ENCODE measurements around the gene SULT2B1.

DNA sequence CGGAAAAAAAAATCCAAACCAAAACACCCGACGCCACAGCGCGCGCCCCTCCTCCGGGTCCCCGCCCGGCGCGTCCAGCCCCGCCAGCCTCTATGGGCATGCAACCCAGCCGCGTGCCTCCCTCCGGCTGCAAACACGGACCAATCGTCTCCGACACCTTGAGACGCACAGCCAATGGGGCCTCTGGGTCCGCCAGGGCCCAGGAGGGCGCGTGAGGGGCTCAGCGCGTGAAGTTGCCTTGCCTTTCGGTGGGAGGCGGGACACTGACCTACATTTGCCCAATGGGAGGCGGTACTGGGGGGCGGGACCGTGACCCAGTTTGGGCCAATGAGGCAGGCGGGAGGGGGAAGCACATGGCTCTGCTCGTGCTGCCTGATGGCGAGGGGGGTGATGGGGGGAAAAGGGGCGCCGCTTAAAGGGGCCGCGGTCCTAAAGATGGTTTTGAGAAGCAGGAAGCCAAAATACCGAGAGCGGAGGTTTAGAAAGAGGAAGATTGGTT lies 85.5 kb downstream of the SULT2B1 start:
- TF ChIP-seq RAD21 (IDR thresholded peaks at IDR 0.05; ENCODE audit: low read depth) (no peak), EP300 (IDR thresholded peaks at IDR 0.05; ENCODE audit: borderline replicate concordance) (no peak), TAF1 (IDR thresholded peaks at IDR 0.05; ENCODE audit: low read depth) (0 out of 2 replicates have a peak, but pooled peaks have one; percentile 16), FOXM1 (IDR thresholded peaks at IDR 0.05; ENCODE audit: borderline replicate concordance, low read depth) (peak; percentile 83), CEBPB (IDR thresholded peaks at IDR 0.05) (no peak), NFIC (IDR thresholded peaks at IDR 0.05) (0 out of 2 replicates have a peak, but pooled peaks have one; percentile 22), TEAD4 (IDR thresholded peaks at IDR 0.05) (no peak), EGR1 (IDR thresholded peaks at IDR 0.05) (no peak)
- TF ChIP-seq, protein P1, sequence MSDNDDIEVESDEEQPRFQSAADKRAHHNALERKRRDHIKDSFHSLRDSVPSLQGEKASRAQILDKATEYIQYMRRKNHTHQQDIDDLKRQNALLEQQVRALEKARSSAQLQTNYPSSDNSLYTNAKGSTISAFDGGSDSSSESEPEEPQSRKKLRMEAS (IDR thresholded peaks at IDR 0.05) = peak; percentile 100
- TF ChIP-seq, protein P2, sequence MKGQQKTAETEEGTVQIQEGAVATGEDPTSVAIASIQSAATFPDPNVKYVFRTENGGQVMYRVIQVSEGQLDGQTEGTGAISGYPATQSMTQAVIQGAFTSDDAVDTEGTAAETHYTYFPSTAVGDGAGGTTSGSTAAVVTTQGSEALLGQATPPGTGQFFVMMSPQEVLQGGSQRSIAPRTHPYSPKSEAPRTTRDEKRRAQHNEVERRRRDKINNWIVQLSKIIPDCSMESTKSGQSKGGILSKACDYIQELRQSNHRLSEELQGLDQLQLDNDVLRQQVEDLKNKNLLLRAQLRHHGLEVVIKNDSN (IDR thresholded peaks at IDR 0.05) = peak; percentile 84
- TF ChIP-seq, protein P3, sequence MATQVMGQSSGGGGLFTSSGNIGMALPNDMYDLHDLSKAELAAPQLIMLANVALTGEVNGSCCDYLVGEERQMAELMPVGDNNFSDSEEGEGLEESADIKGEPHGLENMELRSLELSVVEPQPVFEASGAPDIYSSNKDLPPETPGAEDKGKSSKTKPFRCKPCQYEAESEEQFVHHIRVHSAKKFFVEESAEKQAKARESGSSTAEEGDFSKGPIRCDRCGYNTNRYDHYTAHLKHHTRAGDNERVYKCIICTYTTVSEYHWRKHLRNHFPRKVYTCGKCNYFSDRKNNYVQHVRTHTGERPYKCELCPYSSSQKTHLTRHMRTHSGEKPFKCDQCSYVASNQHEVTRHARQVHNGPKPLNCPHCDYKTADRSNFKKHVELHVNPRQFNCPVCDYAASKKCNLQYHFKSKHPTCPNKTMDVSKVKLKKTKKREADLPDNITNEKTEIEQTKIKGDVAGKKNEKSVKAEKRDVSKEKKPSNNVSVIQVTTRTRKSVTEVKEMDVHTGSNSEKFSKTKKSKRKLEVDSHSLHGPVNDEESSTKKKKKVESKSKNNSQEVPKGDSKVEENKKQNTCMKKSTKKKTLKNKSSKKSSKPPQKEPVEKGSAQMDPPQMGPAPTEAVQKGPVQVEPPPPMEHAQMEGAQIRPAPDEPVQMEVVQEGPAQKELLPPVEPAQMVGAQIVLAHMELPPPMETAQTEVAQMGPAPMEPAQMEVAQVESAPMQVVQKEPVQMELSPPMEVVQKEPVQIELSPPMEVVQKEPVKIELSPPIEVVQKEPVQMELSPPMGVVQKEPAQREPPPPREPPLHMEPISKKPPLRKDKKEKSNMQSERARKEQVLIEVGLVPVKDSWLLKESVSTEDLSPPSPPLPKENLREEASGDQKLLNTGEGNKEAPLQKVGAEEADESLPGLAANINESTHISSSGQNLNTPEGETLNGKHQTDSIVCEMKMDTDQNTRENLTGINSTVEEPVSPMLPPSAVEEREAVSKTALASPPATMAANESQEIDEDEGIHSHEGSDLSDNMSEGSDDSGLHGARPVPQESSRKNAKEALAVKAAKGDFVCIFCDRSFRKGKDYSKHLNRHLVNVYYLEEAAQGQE (IDR thresholded peaks at IDR 0.05; ENCODE audit: low read depth) = no peak

All from Ishikawa (cell line).